ENCODE data around the gene PON3.
A peak's percentile ranks its signal among the peaks of the same experiment; 100 is the strongest.
"Not testable (repeated sequence)": the region's sequence is repeated elsewhere in the genome, so short reads cannot be mapped to it uniquely, and the experiment has no call there.

Gene PON3

GRCh38 chr7:95412075-95412474, 15.9 kb upstream of the PON3 start:
- DNase-seq (ENCODE audit: low spot score): no peak

GRCh38 chr7:95411666-95412065, 15.5 kb upstream of the PON3 start:
- DNase-seq (ENCODE audit: low spot score): no peak

- no peak for DNase-seq (ENCODE audit: low spot score)
These were observed 14.9 kb upstream of the PON3 start for GRCh38 chr7:95411036-95411435.

GRCh38 chr7:95407751-95408150, 11.6 kb upstream of the PON3 start:
- DNase-seq (ENCODE audit: low spot score): no peak

- no peak for DNase-seq (ENCODE audit: low spot score)
These were observed 9.6 kb upstream of the PON3 start for GRCh38 chr7:95405800-95406199.

GRCh38 chr7:95405208-95405607, 9.0 kb upstream of the PON3 start:
- no peak for DNase-seq (ENCODE audit: low spot score)

GRCh38 chr7:95404316-95404865, 8.2 kb upstream of the PON3 start:
- DNase-seq (ENCODE audit: low spot score): no peak

- no peak for DNase-seq (ENCODE audit: low spot score)
These were observed 2.2 kb upstream of the PON3 start for GRCh38 chr7:95398155-95398940.

GRCh38 chr7:95397381-95397780, 1.2 kb upstream of the PON3 start:
- DNase-seq (ENCODE audit: low spot score): no peak

GRCh38 chr7:95395755-95396135, 430 bp downstream of the PON3 start:
- no peak for DNase-seq (ENCODE audit: low spot score)

- no peak for DNase-seq (ENCODE audit: low spot score)
These were observed 1.8 kb downstream of the PON3 start for GRCh38 chr7:95394370-95394769.

GRCh38 chr7:95391761-95392160, 4.4 kb downstream of the PON3 start:
- peak; percentile 29 for DNase-seq (ENCODE audit: low spot score)

- DNase-seq (ENCODE audit: low spot score): no peak
These were observed 6.7 kb downstream of the PON3 start for GRCh38 chr7:95389516-95389915.

GRCh38 chr7:95379457-95379856, 16.7 kb downstream of the PON3 start:
- not testable (repeated sequence) for DNase-seq (ENCODE audit: low spot score)

GRCh38 chr7:95376632-95377400, 19.4 kb downstream of the PON3 start:
- no peak for DNase-seq (ENCODE audit: low spot score)

- DNase-seq (ENCODE audit: low spot score): no peak
These were observed 20.5 kb downstream of the PON3 start for GRCh38 chr7:95375591-95376257.

GRCh38 chr7:95373323-95373722, 22.9 kb downstream of the PON3 start:
- no peak for DNase-seq (ENCODE audit: low spot score)

- no peak for DNase-seq (ENCODE audit: low spot score)
These were observed 27.9 kb downstream of the PON3 start for GRCh38 chr7:95368235-95368634.

- DNase-seq (ENCODE audit: low spot score): no peak
These were observed 28.6 kb downstream of the PON3 start for GRCh38 chr7:95367606-95368005.

- DNase-seq (ENCODE audit: low spot score): no peak
These were observed 31.0 kb downstream of the PON3 start for GRCh38 chr7:95365151-95365550.

- DNase-seq (ENCODE audit: low spot score): no peak
These were observed 38.6 kb downstream of the PON3 start for GRCh38 chr7:95357623-95358022.

- DNase-seq (ENCODE audit: low spot score): no peak
These were observed 53.4 kb downstream of the PON3 start for GRCh38 chr7:95342642-95343307.

All from SK-N-DZ (cell line).